Measurements from ENCODE around the gene CLRN3. TPM values are rescaled to one million over a fixed set of nuclear protein-coding genes. Genes with fewer than 3 reads are reported as not detected.

CLRN3 gene
- total RNA-seq, 1 donor from 2014 or later, result not detected

DNA sequence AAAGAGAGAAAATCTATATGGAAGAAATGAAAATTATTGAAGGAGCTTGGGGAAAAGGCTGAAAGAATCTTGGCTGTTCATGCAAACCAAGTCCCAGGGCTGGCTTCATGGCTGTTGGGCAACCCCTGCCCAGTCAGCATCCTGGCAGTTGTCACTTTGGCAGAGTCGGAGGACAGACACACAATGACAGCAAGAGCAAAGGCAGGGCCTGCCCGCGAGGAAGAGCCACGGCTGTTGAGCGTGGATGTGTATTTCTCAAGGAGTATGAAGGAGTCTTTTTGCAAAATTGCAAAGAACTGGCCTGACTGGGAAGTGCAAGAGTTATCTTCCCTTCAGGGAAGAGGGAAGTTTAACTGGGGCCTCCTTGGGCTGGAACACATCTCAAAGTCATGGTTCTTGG lies 25.8 kb upstream of the CLRN3 start:
- Mint-ChIP-seq H3K4me3 (no peak overlapping the region), H3K27me3 (peaks cover 5% of the 10 kb centered on the region), H3K9me3 (no peaks in the 10 kb centered on the region), H3K27ac (no peak overlapping the region), H3K4me1 (peaks cover 9% of the 10 kb centered on the region), H3K36me3 (ENCODE audit: low read depth) (no peaks in the 10 kb centered on the region)
- no peak for DNase-seq
- intact Hi-C loops (cut with micrococcal nuclease), result no loop called here
- ATAC-seq (ENCODE audit: low read depth), result no peak
- ChIA-PET POLR2A (no interaction called here), CTCF (no interaction called here)
- TF ChIP-seq, protein P1, sequence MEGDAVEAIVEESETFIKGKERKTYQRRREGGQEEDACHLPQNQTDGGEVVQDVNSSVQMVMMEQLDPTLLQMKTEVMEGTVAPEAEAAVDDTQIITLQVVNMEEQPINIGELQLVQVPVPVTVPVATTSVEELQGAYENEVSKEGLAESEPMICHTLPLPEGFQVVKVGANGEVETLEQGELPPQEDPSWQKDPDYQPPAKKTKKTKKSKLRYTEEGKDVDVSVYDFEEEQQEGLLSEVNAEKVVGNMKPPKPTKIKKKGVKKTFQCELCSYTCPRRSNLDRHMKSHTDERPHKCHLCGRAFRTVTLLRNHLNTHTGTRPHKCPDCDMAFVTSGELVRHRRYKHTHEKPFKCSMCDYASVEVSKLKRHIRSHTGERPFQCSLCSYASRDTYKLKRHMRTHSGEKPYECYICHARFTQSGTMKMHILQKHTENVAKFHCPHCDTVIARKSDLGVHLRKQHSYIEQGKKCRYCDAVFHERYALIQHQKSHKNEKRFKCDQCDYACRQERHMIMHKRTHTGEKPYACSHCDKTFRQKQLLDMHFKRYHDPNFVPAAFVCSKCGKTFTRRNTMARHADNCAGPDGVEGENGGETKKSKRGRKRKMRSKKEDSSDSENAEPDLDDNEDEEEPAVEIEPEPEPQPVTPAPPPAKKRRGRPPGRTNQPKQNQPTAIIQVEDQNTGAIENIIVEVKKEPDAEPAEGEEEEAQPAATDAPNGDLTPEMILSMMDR (IDR thresholded peaks at IDR 0.05), result no peak

DNA sequence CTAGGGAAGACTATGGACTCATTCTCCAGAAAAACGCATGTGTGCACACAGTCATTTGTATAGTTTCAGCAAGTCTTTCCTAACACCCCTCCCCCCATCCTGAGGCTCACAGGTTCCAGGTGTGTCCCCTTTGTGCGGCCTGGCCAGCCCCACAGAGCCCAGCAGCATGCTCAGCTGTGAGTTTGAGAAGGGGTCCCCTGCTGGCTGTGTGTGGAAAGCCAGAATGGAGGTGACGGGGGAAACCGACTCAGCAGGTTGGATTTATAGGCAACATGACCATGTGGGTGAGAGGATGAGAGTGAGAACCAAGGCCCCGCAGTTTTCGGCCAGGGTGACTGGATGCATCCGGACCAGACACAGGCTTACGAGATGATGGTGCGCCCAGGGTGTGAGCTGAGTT lies 24.1 kb upstream of the CLRN3 start:
- H3K4me1 Mint-ChIP-seq, result peaks cover 9% of the 10 kb centered on the region
- DNase-seq (no peak), ATAC-seq (ENCODE audit: low read depth) (no peak)
- TF ChIP-seq, protein P1 (IDR thresholded peaks at IDR 0.05), result no peak
- ChIA-PET POLR2A (no interaction called here), CTCF (no interaction called here)
- H3K4me3 Mint-ChIP-seq, result no peak overlapping the region
- intact Hi-C loops (cut with micrococcal nuclease), result no loop called here
- H3K27me3 Mint-ChIP-seq, result peaks cover 5% of the 10 kb centered on the region
- no peaks in the 10 kb centered on the region for H3K9me3 Mint-ChIP-seq
- H3K36me3 Mint-ChIP-seq (ENCODE audit: low read depth), result no peaks in the 10 kb centered on the region
- H3K27ac Mint-ChIP-seq, result no peak overlapping the region

DNA sequence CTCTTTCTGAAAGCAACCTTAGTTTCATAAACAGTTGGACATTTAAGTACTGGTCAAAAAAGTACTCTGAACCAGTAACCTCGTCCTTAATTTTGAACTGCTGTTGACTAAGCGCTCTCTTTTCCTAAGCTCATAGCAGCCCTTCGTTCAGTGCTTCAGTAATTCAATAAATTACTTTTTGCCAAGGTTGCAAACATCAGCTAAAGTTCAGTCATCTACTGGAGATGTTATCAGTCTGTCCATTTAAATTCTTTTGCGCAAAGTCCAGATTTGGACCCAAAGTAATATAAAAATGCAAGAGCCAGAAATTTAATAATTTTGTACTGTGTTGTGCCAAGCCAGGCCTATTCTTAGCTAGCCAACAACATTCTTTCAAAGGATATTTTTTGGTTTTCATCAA lies 22.6 kb upstream of the CLRN3 start:
- DNase-seq (no peak), ATAC-seq (ENCODE audit: low read depth) (no peak)
- Mint-ChIP-seq H3K27me3 (peaks cover 8% of the 10 kb centered on the region), H3K36me3 (ENCODE audit: low read depth) (no peaks in the 10 kb centered on the region), H3K4me1 (peaks cover 9% of the 10 kb centered on the region), H3K4me3 (no peak overlapping the region), H3K27ac (no peak overlapping the region), H3K9me3 (no peaks in the 10 kb centered on the region)
- ChIA-PET CTCF (no interaction called here), POLR2A (no interaction called here)
- intact Hi-C loops (cut with micrococcal nuclease), result no loop called here
- TF ChIP-seq, protein P1 (IDR thresholded peaks at IDR 0.05), result no peak

DNA sequence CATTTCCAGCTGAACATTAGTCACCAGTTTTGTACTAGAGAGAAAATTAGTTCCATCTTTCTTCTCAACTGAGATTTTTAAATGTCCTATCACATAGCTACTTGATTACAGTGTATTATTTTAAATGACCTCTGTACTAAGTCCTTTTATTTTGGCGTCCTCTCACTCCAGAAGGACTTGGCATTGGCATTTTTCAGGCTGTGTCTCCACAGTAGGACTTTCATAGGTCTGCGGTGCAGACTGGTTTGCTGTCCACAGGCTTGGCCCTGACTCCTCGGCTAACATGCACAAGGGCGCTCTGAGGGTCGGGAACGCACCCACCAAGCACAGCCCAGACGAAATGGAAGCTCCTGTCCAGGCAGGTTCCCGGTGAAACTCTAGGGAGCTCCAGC lies 20.6 kb upstream of the CLRN3 start:
- ChIA-PET CTCF (no interaction called here), POLR2A (no interaction called here)
- H3K27me3 Mint-ChIP-seq, result peaks cover 21% of the 10 kb centered on the region
- no peaks in the 10 kb centered on the region for H3K36me3 Mint-ChIP-seq (ENCODE audit: low read depth)
- H3K4me3 Mint-ChIP-seq, result no peak overlapping the region
- DNase-seq, result no peak
- no peaks in the 10 kb centered on the region for H3K4me1 Mint-ChIP-seq
- no peak overlapping the region for H3K27ac Mint-ChIP-seq
- TF ChIP-seq, protein P1 (IDR thresholded peaks at IDR 0.05), result no peak
- ATAC-seq (ENCODE audit: low read depth), result no peak
- H3K9me3 Mint-ChIP-seq, result no peaks in the 10 kb centered on the region
- intact Hi-C loops (cut with micrococcal nuclease), result no loop called here

DNA sequence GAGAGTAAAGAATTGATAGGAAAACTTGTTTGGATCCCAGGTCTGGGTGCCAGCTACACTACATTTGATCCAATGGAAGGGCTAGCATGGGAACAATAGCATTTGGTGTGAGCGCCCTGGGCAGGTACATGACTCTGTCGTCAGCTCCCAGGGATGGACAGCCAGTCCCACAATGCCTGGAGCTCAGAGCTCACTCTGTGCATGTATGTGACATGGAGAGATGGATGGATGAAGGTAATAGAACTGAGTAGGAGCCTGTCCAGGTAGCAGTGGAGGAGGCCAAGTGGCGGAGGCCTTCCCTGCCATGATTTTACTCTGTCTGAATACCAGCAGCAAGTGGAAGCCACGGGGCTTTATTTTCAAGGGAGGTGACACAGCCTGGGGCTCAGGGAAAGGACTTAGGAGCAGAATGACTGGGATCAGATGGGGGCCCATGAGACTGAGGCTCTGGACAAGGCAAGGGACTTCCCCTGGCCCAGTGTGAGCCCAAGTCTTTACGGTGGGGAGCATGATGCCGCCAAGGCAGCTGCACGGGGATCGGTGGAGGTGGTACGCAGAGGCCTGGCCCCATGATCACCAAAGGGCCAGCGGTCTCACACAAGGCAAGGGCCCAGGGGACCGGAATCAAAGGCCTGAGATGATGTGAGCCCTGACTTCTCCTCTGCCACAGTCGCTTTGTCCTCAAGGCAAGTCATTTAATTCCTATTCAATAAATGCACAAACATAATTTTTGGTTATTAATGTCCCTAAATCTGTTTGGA lies 20.0 kb upstream of the CLRN3 start:
- ChIA-PET CTCF (no interaction called here), POLR2A (no interaction called here)
- intact Hi-C loops (cut with micrococcal nuclease), result no loop called here
- Mint-ChIP-seq H3K4me1 (no peaks in the 10 kb centered on the region), H3K9me3 (no peaks in the 10 kb centered on the region), H3K27me3 (peaks cover 26% of the 10 kb centered on the region), H3K27ac (no peak overlapping the region), H3K4me3 (no peak overlapping the region), H3K36me3 (ENCODE audit: low read depth) (no peaks in the 10 kb centered on the region)
- TF ChIP-seq, protein P1 (IDR thresholded peaks at IDR 0.05), result no peak
- no peak for ATAC-seq (ENCODE audit: low read depth)
- no peak for DNase-seq

Data from activated B cell treated with CpG ODN at 0.5 μM for 24 hours (primary cell).